Colonic mucosa (tissue), 4 donors: ENCODE data around the gene HSD17B14. TPM values are rescaled to one million over a fixed set of nuclear protein-coding genes. Genes with fewer than 3 reads are reported as not detected.

Source experiments
- DNase-seq: peaks from one replicate; pipeline ENCODE4 v3.0.0-alpha.2; 2020
- H3K27ac ChIP-seq: fragments of 200-600 bp; one replicate; pipeline ENCODE4 v1.8.0; 2021
- H3K27me3 ChIP-seq: fragments of 200-600 bp; one replicate; pipeline ENCODE4 v1.8.0; 2021
- H3K36me3 ChIP-seq: fragments of 200-600 bp; one replicate; pipeline ENCODE4 v1.8.0; 2021
- H3K4me1 ChIP-seq: fragments of 200-600 bp; one replicate; pipeline ENCODE4 v1.8.0; 2021; ENCODE audit warnings: mild to moderate bottlenecking
- H3K4me3 ChIP-seq: fragments of 200-600 bp; one replicate; pipeline ENCODE4 v1.8.0; 2021
- H3K9ac ChIP-seq, 2 donors: one replicate each; pipeline ENCODE4 v1.7.0; 2013; ENCODE audit warnings: control low read depth in 2 of 2, low read depth in 2 of 2, low read length in 2 of 2
- H3K9me3 ChIP-seq: fragments of 200-600 bp; one replicate; pipeline ENCODE4 v1.8.0; 2021
- intact Hi-C: fragments of 100-400 bp; cut with DNase I; formaldehyde crosslinking; loops from one replicate; pipeline ENCODE4 v1.14.1; 2022
- total RNA-seq, 2 donors: library from RNA; stranded (reverse); fragmentation: NEBNext Ultra II Directional in 1 of 2; extraction: Animal tissue kit (Norgen Biotek cat#: 25700) in 1 of 2; gene quantifications; one replicate each; pipeline ENCODE4 v1.2.1, GENCODE V29; 2021
- TF ChIP-seq, protein P1 (sequence below): fragments of 200-600 bp; IDR thresholded peaks from one replicate; pipeline ENCODE4 v1.8.0; 2022; ENCODE audit warnings: antibody characterized with exemption, mild to moderate bottlenecking
- donor health status: healthy.
- donor health status: DM: no; HTN: no; CAD: no.
- donor health status: DM: no; HTN: no; CAD: no.

Gene HSD17B14
- total RNA-seq, 2 donors from 2014 or later: 0.79 to 2.8 TPM

DNA sequence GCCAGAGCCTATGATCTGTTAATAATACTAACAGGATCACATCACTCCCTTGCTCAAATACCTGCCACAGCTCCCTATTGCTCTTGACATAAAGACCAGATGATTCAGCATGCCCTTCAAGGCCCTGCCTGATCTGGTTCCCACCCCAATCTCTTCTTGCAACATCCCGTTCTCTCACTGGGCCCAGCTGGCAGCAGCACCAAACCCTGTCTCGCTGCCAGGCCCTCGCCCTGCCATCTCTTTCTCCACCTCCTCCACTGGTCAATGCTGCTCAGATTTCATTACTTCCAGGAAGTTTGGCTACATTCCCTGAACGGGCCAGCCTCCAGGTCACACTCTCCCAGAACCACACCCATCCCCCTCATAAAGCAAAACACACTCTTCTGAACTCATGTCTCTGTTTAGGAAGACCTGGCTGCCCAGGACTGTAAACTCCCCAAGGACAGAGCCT is 16.9 kb downstream of the HSD17B14 start:
- Histone ChIP-seq H3K9me3 (no peaks in the 10 kb centered on the region), H3K27me3 (no peaks in the 10 kb centered on the region), H3K36me3 (no peaks in the 10 kb centered on the region), H3K27ac (peak overlapping the region; percentile 45), H3K4me1 (no peaks in the 10 kb centered on the region), H3K9ac (peak overlapping the region in 1 of 2 donors; percentile 46), H3K4me3 (no peak overlapping the region)
- intact Hi-C loops: no loop called here
- TF ChIP-seq, protein P1, sequence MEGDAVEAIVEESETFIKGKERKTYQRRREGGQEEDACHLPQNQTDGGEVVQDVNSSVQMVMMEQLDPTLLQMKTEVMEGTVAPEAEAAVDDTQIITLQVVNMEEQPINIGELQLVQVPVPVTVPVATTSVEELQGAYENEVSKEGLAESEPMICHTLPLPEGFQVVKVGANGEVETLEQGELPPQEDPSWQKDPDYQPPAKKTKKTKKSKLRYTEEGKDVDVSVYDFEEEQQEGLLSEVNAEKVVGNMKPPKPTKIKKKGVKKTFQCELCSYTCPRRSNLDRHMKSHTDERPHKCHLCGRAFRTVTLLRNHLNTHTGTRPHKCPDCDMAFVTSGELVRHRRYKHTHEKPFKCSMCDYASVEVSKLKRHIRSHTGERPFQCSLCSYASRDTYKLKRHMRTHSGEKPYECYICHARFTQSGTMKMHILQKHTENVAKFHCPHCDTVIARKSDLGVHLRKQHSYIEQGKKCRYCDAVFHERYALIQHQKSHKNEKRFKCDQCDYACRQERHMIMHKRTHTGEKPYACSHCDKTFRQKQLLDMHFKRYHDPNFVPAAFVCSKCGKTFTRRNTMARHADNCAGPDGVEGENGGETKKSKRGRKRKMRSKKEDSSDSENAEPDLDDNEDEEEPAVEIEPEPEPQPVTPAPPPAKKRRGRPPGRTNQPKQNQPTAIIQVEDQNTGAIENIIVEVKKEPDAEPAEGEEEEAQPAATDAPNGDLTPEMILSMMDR: no peak
- peak; percentile 94 for DNase-seq

- Histone ChIP-seq H3K4me1 (no peaks in the 10 kb centered on the region), H3K4me3 (no peak overlapping the region), H3K27ac (peak overlapping the region; percentile 45), H3K9me3 (no peaks in the 10 kb centered on the region), H3K27me3 (no peaks in the 10 kb centered on the region), H3K36me3 (no peaks in the 10 kb centered on the region), H3K9ac (peak overlapping the region in 1 of 2 donors; percentile 46)
- TF ChIP-seq, protein P1: no peak
- intact Hi-C loops: no loop called here
- DNase-seq: peak; percentile 70
Observed at GRCh38 chr19:48818234-48818820, 18.0 kb downstream of the HSD17B14 start.

GRCh38 chr19:48817585-48818124 is 18.6 kb downstream of the HSD17B14 start:
- Histone ChIP-seq H3K27me3 (no peaks in the 10 kb centered on the region), H3K9me3 (no peaks in the 10 kb centered on the region), H3K36me3 (no peaks in the 10 kb centered on the region), H3K4me3 (no peak overlapping the region), H3K9ac (no peak overlapping the region), H3K27ac (peak overlapping the region; percentile 45), H3K4me1 (no peaks in the 10 kb centered on the region)
- no peak for DNase-seq
- TF ChIP-seq, protein P1: no peak
- intact Hi-C loops: no loop called here

DNA sequence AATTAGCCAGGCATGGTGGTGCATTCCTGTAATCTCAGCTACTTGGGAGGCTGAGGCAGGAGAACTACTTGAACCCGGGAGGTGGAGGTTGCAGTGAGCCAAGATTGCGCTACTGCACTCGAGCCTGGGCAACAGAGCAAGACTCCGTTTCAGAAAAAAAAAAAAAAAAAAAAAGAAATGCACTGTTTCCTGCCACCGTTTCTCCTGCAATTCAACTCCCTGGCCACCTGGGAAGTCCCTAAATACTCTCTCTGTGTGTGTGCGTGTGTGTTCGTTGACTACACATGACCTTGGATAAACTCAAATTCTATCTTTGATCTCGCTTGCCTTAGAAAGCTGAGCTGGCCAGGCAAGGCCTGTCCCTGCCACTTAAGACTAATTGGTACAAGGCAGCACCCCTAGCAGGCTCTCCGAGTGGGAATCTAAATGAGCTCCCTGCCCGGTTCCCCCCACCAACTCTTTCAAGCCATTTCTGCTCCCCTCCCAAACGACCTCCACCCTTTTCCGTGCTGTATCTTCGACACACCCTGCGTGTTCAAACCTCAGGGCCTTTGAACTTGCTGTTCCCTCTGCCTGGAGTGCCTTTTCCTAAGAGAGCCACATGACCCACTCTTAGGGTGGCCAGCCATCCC is 20.3 kb downstream of the HSD17B14 start:
- H3K27me3 ChIP-seq: no peaks in the 10 kb centered on the region
- H3K9ac ChIP-seq: peak overlapping the region in 1 of 2 donors; percentile 19
- H3K27ac ChIP-seq: no peak overlapping the region
- peaks cover 4% of the 10 kb centered on the region for H3K4me1 ChIP-seq
- intact Hi-C loops: no loop called here
- no peaks in the 10 kb centered on the region for H3K9me3 ChIP-seq
- TF ChIP-seq, protein P1: no peak
- H3K4me3 ChIP-seq: no peak overlapping the region
- H3K36me3 ChIP-seq: no peaks in the 10 kb centered on the region
- no peak for DNase-seq

- intact Hi-C loops: no loop called here
Observed at GRCh38 chr19:48814895-48815294, 21.4 kb downstream of the HSD17B14 start.

More at GRCh38 chr19:48814895-48815294, 21.4 kb downstream of the HSD17B14 start:
- Histone ChIP-seq H3K27ac (no peak overlapping the region), H3K4me1 (peaks cover 4% of the 10 kb centered on the region), H3K4me3 (no peak overlapping the region), H3K9me3 (no peaks in the 10 kb centered on the region), H3K9ac (no peak overlapping the region), H3K27me3 (no peaks in the 10 kb centered on the region), H3K36me3 (no peaks in the 10 kb centered on the region)
- TF ChIP-seq, protein P1: no peak
- DNase-seq: no peak
